DLD1 (cell line): ENCODE results near the gene ZNF576.
"Not testable (repeated sequence)": the region's sequence is repeated elsewhere in the genome, so short reads cannot be mapped to it uniquely, and the experiment has no call there.

Experiments used
- in situ Hi-C: cut with HindIII; loops from 2 replicates; pipeline ENCODE4 v1.10.0; 2017; ENCODE audit warnings: low sequenced_read_pairs

The ZNF576 gene

GRCh38 chr19:43644181-43644580 is 47.8 kb downstream of the ZNF576 start:
- in situ Hi-C loops: no loop called here

GRCh38 chr19:43648633-43649032 is 52.2 kb downstream of the ZNF576 start:
- in situ Hi-C loops: no loop called here

GRCh38 chr19:43649514-43649913 is 53.1 kb downstream of the ZNF576 start:
- in situ Hi-C loops: no loop called here

- in situ Hi-C loops: not testable (repeated sequence)
These were observed 53.9 kb downstream of the ZNF576 start for GRCh38 chr19:43650276-43650675.
